ENCODE results near the gene RAB15. TPM values are rescaled to one million over a fixed set of nuclear protein-coding genes. Genes with fewer than 3 reads are reported as not detected.

RAB15 gene
- total and polyA plus RNA-seq, 2 of the 8 experiments (the other 6 are each of a cell fraction or from before 2014, with no cell fraction given) = 38.8 to 58.1 TPM

DNA sequence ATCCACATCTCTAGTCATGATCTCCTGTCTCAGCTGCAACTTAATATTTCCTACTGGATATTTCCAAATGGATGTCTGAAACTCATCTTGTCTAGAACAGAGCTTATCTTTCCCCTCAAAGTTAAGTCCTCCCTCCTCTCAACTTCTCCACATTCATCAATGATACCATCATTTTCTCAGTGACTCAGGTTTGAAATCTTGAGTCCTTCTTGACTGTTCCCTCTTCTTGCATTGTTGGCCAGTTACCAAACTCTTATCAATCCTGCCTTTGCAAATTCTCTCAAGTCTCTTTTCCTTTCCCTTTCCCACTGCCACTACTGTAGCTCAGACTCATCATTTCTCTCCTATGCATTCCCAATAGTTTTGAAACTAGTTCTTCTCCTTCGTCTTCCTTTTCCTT is 72.2 kb downstream of the RAB15 start:
- Histone ChIP-seq H3K27me3 (replicated peaks in 1 of 4; ENCODE audit: control insufficient read depth in 3 of 4, extremely low read depth in 1 of 4, insufficient read depth in 3 of 4, low read length in 3 of 4) (no peaks in the 10 kb centered on the region), H4K20me1 (replicated peaks in 1 of 2; ENCODE audit: control insufficient read depth in 1 of 2, insufficient read depth in 2 of 2, low read length in 2 of 2) (no peaks in the 10 kb centered on the region), H2AFZ (ENCODE audit: low read length) (no peak overlapping the region), H3K56ac (replicated peaks; ENCODE audit: insufficient read length, low read depth, low read length) (no peak overlapping the region), H3K79me1 (ENCODE audit: low read depth, low read length) (no peaks in the 10 kb centered on the region), H3K23me2 (ENCODE audit: low read depth, low read length) (peaks cover 3% of the 10 kb centered on the region; the same call in 1 of the 2 replicates), H2BK15ac (ENCODE audit: low read length) (no peak overlapping the region), H3K18ac (ENCODE audit: extremely low read depth, low read length) (no peak overlapping the region), H3K4ac (replicated peaks; ENCODE audit: insufficient read length, low read depth, low read length) (no peak overlapping the region), H3K27ac (ENCODE audit: low read depth, low read length) (no peak overlapping the region), H2AK5ac (ENCODE audit: low read depth, low read length) (no peak overlapping the region), H3K36me3 (ENCODE audit: control insufficient read depth in 2 of 4, insufficient read depth in 4 of 4, low read length in 3 of 4) (no peaks in the 10 kb centered on the region), H2BK20ac (ENCODE audit: low read length) (no peak overlapping the region), H3K4me3 (ENCODE audit: extremely low read depth in 1 of 4, insufficient read depth in 2 of 4, low read depth in 3 of 4, low read length in 4 of 4) (no peak overlapping the region), H4K5ac (ENCODE audit: insufficient read length, low read depth, low read length) (no peak overlapping the region), H2BK5ac (ENCODE audit: low read depth, low read length) (no peak overlapping the region), H2BK12ac (ENCODE audit: low read depth, low read length) (no peak overlapping the region), H3K9me3 (ENCODE audit: insufficient read depth in 2 of 2, low read depth in 1 of 2, low read length in 1 of 2) (no peaks in the 10 kb centered on the region), H3K9ac (replicated peaks in 1 of 4; ENCODE audit: extremely low read depth in 1 of 4, low read depth in 3 of 4, low read length in 3 of 4) (no peak overlapping the region), H3K4me1 (replicated peaks in 1 of 4; ENCODE audit: control insufficient read depth in 3 of 4, insufficient read depth in 4 of 4, low read length in 3 of 4) (no peaks in the 10 kb centered on the region), H3K4me2 (ENCODE audit: insufficient read depth in 1 of 2, low read depth in 2 of 2, low read length in 2 of 2) (no peak overlapping the region), H3K79me2 (ENCODE audit: control insufficient read depth in 1 of 2, insufficient read depth in 2 of 2, low read length in 2 of 2) (no peaks in the 10 kb centered on the region), H3K23ac (ENCODE audit: insufficient read length) (no peak overlapping the region), H4K8ac (ENCODE audit: extremely low read depth, insufficient read depth, low read length) (no peak overlapping the region), H2BK120ac (replicated peaks; ENCODE audit: low read depth, low read length) (no peak overlapping the region), H3K14ac (ENCODE audit: insufficient read length) (no peak overlapping the region), H4K91ac (replicated peaks; ENCODE audit: insufficient read length, low read length) (no peak overlapping the region)
- DNase-seq (ENCODE audit: low read depth in 1 of 2, low spot score in 2 of 2) = no peak
- TF ChIP-seq HDAC6 (IDR thresholded peaks at IDR 0.05; ENCODE audit: low read depth, low read length) = no peak
- no peak for TF ChIP-seq CEBPB (IDR thresholded peaks at IDR 0.05; ENCODE audit: low read depth, low read length)
- TF ChIP-seq POU5F1 (IDR thresholded peaks at IDR 0.05; ENCODE audit: low read depth, low read length) = no peak
- no peak for TF ChIP-seq USF2 (IDR thresholded peaks at IDR 0.05; ENCODE audit: low read length)
- TF ChIP-seq RNF2 (IDR thresholded peaks at IDR 0.05; ENCODE audit: borderline replicate concordance, low read depth, low read length, missing control alignments, poor library complexity, severe bottlenecking) = no peak
- ChIA-PET POLR2A (ENCODE audit: partially characterized antibody) (no interaction called here), CTCF (ENCODE audit: partially characterized antibody) (interaction anchor here (0.6 to 3.8 kb wide), 8 partner anchors 9 to 120 kb away, joined by 3 to 29 read pairs (median 9); no protein-coding TSS in a partner anchor)
- WGBS, 2 experiments (ENCODE audit: extremely low coverage in 1 of 2, insufficient coverage in 1 of 2, insufficient read length in 1 of 2, insufficient replicate concordance in 2 of 2, low coverage in 1 of 2, low lambda C conversion rate in 2 of 2, missing lambda C conversion rate in 1 of 2) = 90% methylated on average over 1 of the region's 1 CpG; no CpG with 5 or more reads in 1 of the 2 experiments
- no peak for FAIRE-seq

Data from H1 (cell line).